Measurements from ENCODE around the gene FAM81A. TPM values are rescaled to one million over a fixed set of nuclear protein-coding genes. Genes with fewer than 3 reads are reported as not detected.
A peak's percentile ranks its signal among the peaks of the same experiment; 100 is the strongest.

FAM81A gene
- total RNA-seq, 2 donors from 2014 or later: under 0.01 to 0.78 TPM

GRCh38 chr15:59553879-59554735 lies 116.1 kb downstream of the FAM81A start:
- DNase-seq (no peak), ATAC-seq (peak; percentile 35)
- peak overlapping the region in 1 of 4 donors; percentile 5 for H3K27ac ChIP-seq

GRCh38 chr15:59555696-59556095 lies 117.7 kb downstream of the FAM81A start:
- no peak overlapping the region for H3K27ac ChIP-seq
- no peaks in the 10 kb centered on the region for H3K36me3 ChIP-seq (replicated peaks in 1 of 2; ENCODE audit: insufficient read depth in 1 of 2, low read depth in 2 of 2)
- 82 to 84% methylated on average over 4 of the region's 4 CpGs for WGBS, 2 donors
- no peak for TF ChIP-seq POLR2A (IDR thresholded peaks at IDR 0.05)
- TF ChIP-seq CTCF (IDR thresholded peaks at IDR 0.05): no peak
- H3K4me1 ChIP-seq: no peaks in the 10 kb centered on the region
- no peaks in the 10 kb centered on the region for H3K27me3 ChIP-seq
- DNase-seq (no peak), ATAC-seq (no peak)
- no peaks in the 10 kb centered on the region for H3K9me3 ChIP-seq
- intact Hi-C loops (cut with DNase I): no loop called here
- H3K4me3 ChIP-seq: no peak overlapping the region

More at GRCh38 chr15:59553879-59554735, 116.1 kb downstream of the FAM81A start:
- Histone ChIP-seq H3K4me3 (no peak overlapping the region), H3K36me3 (replicated peaks in 1 of 2; ENCODE audit: insufficient read depth in 1 of 2, low read depth in 2 of 2) (no peaks in the 10 kb centered on the region), H3K27me3 (no peaks in the 10 kb centered on the region), H3K4me1 (no peaks in the 10 kb centered on the region), H3K9me3 (no peaks in the 10 kb centered on the region)
- intact Hi-C loops (cut with DNase I): no loop called here
- 43 to 54% methylated on average over 12 of the region's 12 CpGs for whole genome bisulfite sequencing, 2 donors
- TF ChIP-seq POLR2A (IDR thresholded peaks at IDR 0.05) (no peak), CTCF (IDR thresholded peaks at IDR 0.05) (no peak)

GRCh38 chr15:59556380-59556779 lies 118.4 kb downstream of the FAM81A start:
- ATAC-seq (no peak), DNase-seq (no peak)
- Histone ChIP-seq H3K27me3 (no peaks in the 10 kb centered on the region), H3K4me1 (no peaks in the 10 kb centered on the region), H3K27ac (no peak overlapping the region), H3K9me3 (no peaks in the 10 kb centered on the region), H3K36me3 (replicated peaks in 1 of 2; ENCODE audit: insufficient read depth in 1 of 2, low read depth in 2 of 2) (no peaks in the 10 kb centered on the region), H3K4me3 (no peak overlapping the region)
- intact Hi-C loops (cut with DNase I): no loop called here
- 80 to 81% methylated on average over 2 of the region's 2 CpGs for WGBS, 2 donors
- TF ChIP-seq CTCF (IDR thresholded peaks at IDR 0.05) (no peak), POLR2A (IDR thresholded peaks at IDR 0.05) (no peak)

GRCh38 chr15:59557581-59557980 lies 119.6 kb downstream of the FAM81A start:
- Histone ChIP-seq H3K36me3 (replicated peaks in 1 of 2; ENCODE audit: insufficient read depth in 1 of 2, low read depth in 2 of 2) (no peaks in the 10 kb centered on the region), H3K27me3 (no peaks in the 10 kb centered on the region), H3K27ac (no peak overlapping the region), H3K4me1 (no peaks in the 10 kb centered on the region), H3K9me3 (no peaks in the 10 kb centered on the region), H3K4me3 (no peak overlapping the region)
- no peak for TF ChIP-seq CTCF (IDR thresholded peaks at IDR 0.05)
- no peak for TF ChIP-seq POLR2A (IDR thresholded peaks at IDR 0.05)
- DNase-seq (no peak), ATAC-seq (no peak)
- intact Hi-C loops (cut with DNase I): no loop called here
- 54 to 77% methylated on average over 3 of the region's 3 CpGs for WGBS, 2 donors

- no peak for TF ChIP-seq POLR2A (IDR thresholded peaks at IDR 0.05)
- TF ChIP-seq CTCF (IDR thresholded peaks at IDR 0.05): no peak
- Histone ChIP-seq H3K27me3 (no peaks in the 10 kb centered on the region), H3K4me1 (no peaks in the 10 kb centered on the region), H3K9me3 (no peaks in the 10 kb centered on the region), H3K36me3 (replicated peaks in 1 of 2; ENCODE audit: insufficient read depth in 1 of 2, low read depth in 2 of 2) (no peaks in the 10 kb centered on the region), H3K4me3 (no peak overlapping the region), H3K27ac (no peak overlapping the region)
- DNase-seq (no peak), ATAC-seq (no peak)
- intact Hi-C loops (cut with DNase I): no loop called here
- WGBS, 2 donors: 65 to 82% methylated on average over 1 of the region's 1 CpG
These were observed 120.9 kb downstream of the FAM81A start for GRCh38 chr15:59558851-59559250.
